ENCODE data around the gene MXD4. TPM values are rescaled to one million over a fixed set of nuclear protein-coding genes. Genes with fewer than 3 reads are reported as not detected.

MXD4 gene
- polyA plus RNA-seq, 1 of the 3 experiments (the other 2 are of a cell fraction), result 38.6 TPM

DNA sequence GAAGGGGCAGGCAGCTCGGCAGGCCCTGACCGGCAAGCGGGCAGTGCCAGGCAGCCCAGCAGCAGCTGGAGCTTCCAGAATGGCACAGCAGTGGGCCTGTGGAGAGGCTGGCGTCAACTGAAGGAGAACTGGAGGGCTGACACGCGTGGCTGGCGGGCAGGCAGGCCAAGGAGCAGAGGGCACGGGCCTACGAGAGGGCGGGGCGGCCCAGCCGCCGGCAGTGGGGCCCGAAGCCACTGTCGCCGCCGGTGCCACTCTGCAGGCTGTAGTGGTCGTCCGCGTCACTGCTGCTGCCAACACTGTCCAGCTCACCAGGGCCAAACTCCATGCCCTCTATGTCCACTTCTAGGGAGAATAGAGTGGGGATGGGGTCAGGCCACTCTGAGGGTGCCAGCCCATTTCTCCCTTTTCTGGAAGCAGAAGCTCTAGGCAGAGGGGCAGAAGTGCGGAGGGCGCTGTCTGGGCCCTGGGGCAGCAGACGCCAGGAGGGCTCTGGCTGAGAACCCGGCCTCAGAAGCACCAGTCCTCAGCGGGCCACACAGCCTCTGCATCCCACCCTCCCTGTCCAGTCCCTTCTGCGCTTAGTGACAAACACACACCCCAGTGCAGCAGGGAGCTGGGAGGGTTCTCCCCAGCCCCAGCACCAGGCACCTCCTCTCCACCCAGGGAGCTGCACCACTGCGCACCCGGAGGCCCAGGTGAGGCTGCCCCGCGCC, 11.4 kb downstream of the MXD4 start:
- Histone ChIP-seq H3K27me3 (ENCODE audit: insufficient read depth) (no peaks in the 10 kb centered on the region), H2AFZ (ENCODE audit: low read depth) (no peak overlapping the region), H3K9ac (no peak overlapping the region), H3K36me3 (replicated peaks in 1 of 2; ENCODE audit: control insufficient read depth in 1 of 2, insufficient read depth in 2 of 2, low read length in 1 of 2) (peaks cover 0 to 63% of the 10 kb centered on the region in 2 experiments), H3K4me2 (no peak overlapping the region), H3K4me3 (ENCODE audit: low read depth in 2 of 2, low read length in 1 of 2) (no peak overlapping the region), H3F3A (replicated peaks; ENCODE audit: insufficient read depth) (no peaks in the 10 kb centered on the region), H4K20me1 (ENCODE audit: insufficient read depth) (peaks cover 27% of the 10 kb centered on the region), H3K9me3 (no peaks in the 10 kb centered on the region), H3K27ac (ENCODE audit: low read depth in 2 of 2, low read length in 1 of 2) (no peak overlapping the region), H3K9me2 (no peaks in the 10 kb centered on the region), H3K79me2 (ENCODE audit: insufficient read depth) (peaks cover 8% of the 10 kb centered on the region), H3K4me1 (ENCODE audit: control insufficient read depth in 1 of 2, insufficient read depth in 2 of 2, low read depth in 1 of 2, low read length in 1 of 2) (peaks cover 0 to under 1% of the 10 kb centered on the region in 2 experiments; a peak in 1 of 4 replicates)
- no peak for TF ChIP-seq NFIC (IDR thresholded peaks at IDR 0.05; ENCODE audit: borderline replicate concordance)
- TF ChIP-seq MEF2A (IDR thresholded peaks at IDR 0.05; ENCODE audit: borderline replicate concordance, low read depth), result no peak
- TF ChIP-seq, protein P1, sequence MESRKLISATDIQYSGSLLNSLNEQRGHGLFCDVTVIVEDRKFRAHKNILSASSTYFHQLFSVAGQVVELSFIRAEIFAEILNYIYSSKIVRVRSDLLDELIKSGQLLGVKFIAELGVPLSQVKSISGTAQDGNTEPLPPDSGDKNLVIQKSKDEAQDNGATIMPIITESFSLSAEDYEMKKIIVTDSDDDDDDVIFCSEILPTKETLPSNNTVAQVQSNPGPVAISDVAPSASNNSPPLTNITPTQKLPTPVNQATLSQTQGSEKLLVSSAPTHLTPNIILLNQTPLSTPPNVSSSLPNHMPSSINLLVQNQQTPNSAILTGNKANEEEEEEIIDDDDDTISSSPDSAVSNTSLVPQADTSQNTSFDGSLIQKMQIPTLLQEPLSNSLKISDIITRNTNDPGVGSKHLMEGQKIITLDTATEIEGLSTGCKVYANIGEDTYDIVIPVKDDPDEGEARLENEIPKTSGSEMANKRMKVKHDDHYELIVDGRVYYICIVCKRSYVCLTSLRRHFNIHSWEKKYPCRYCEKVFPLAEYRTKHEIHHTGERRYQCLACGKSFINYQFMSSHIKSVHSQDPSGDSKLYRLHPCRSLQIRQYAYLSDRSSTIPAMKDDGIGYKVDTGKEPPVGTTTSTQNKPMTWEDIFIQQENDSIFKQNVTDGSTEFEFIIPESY (IDR thresholded peaks at IDR 0.05; ENCODE audit: borderline replicate concordance, low read depth), result no peak
- TF ChIP-seq JUND (IDR thresholded peaks at IDR 0.05), result no peak
- TF ChIP-seq EP300 (IDR thresholded peaks at IDR 0.05; ENCODE audit: borderline replicate concordance in 1 of 2, low read depth in 1 of 2, low read length in 1 of 2), result no peak
- TF ChIP-seq, protein P2, sequence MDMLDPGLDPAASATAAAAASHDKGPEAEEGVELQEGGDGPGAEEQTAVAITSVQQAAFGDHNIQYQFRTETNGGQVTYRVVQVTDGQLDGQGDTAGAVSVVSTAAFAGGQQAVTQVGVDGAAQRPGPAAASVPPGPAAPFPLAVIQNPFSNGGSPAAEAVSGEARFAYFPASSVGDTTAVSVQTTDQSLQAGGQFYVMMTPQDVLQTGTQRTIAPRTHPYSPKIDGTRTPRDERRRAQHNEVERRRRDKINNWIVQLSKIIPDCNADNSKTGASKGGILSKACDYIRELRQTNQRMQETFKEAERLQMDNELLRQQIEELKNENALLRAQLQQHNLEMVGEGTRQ (IDR thresholded peaks at IDR 0.05; ENCODE audit: borderline replicate concordance, low read depth, low read length), result no peak
- no peak for TF ChIP-seq SIN3A (IDR thresholded peaks at IDR 0.05; ENCODE audit: borderline replicate concordance, low read depth, low read length)
- TF ChIP-seq TEAD4 (IDR thresholded peaks at IDR 0.05; ENCODE audit: borderline replicate concordance, insufficient read depth), result no peak
- TF ChIP-seq GABPA (IDR thresholded peaks at IDR 0.05; ENCODE audit: low read depth), result no peak
- TF ChIP-seq, protein P3, sequence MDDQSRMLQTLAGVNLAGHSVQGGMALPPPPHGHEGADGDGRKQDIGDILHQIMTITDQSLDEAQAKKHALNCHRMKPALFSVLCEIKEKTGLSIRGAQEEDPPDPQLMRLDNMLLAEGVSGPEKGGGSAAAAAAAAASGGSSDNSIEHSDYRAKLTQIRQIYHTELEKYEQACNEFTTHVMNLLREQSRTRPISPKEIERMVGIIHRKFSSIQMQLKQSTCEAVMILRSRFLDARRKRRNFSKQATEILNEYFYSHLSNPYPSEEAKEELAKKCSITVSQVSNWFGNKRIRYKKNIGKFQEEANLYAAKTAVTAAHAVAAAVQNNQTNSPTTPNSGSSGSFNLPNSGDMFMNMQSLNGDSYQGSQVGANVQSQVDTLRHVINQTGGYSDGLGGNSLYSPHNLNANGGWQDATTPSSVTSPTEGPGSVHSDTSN (IDR thresholded peaks at IDR 0.05), result no peak
- no peak for TF ChIP-seq SMC3 (IDR thresholded peaks at IDR 0.05; ENCODE audit: low read depth, low read length)
- TF ChIP-seq RFX5 (IDR thresholded peaks at IDR 0.05; ENCODE audit: low read length), result no peak
- no peak for TF ChIP-seq USF1 (IDR thresholded peaks at IDR 0.05; ENCODE audit: borderline replicate concordance, low read depth)
- TF ChIP-seq MXI1 (IDR thresholded peaks at IDR 0.05; ENCODE audit: low read depth, low read length), result no peak
- TF ChIP-seq TCF12 (IDR thresholded peaks at IDR 0.05), result no peak
- no peak for TF ChIP-seq FOSL2 (IDR thresholded peaks at IDR 0.05; ENCODE audit: borderline replicate concordance, low read depth)
- no peak for TF ChIP-seq FOXJ3 (CRISPR knock-in tag; IDR thresholded peaks at IDR 0.05)
- no peak for TF ChIP-seq YY1 (IDR thresholded peaks at IDR 0.05; ENCODE audit: low read depth)
- 97% methylated on average over 23 of the region's 30 CpGs for WGBS (ENCODE audit: low lambda C conversion rate)
- CTCF ChIA-PET, result interaction anchor here (0.8 to 1.4 kb wide), 4 partner anchors 9 to 163 kb away, joined by 3 to 4 read pairs (median 4); no protein-coding TSS in a partner anchor
- DNase-seq, result peak; percentile 25
- POLR2A ChIA-PET, result interaction anchor here (0.9 kb wide), 1 partner anchor 10 kb away, joined by 6 read pairs; no protein-coding TSS in a partner anchor

Measured in SK-N-SH (cell line).